HG02981 (cell line): ENCODE measurements around the gene FLACC1.
"Not testable (repeated sequence)": the region's sequence is repeated elsewhere in the genome, so short reads cannot be mapped to it uniquely, and the experiment has no call there.

Source experiments
- ATAC-seq: cut with Tn5 transposase; IDR thresholded peaks from one replicate; pipeline ENCODE4 v1.9.1; 2021; ENCODE audit warnings: mild to moderate bottlenecking, moderate library complexity; ENCODE audit not compliant: unreplicated experiment

The FLACC1 gene

GRCh38 chr2:201357221-201357620 lies at the start of gene FLACC1:
Gene FLACC1 (minus strand): TSS chr2:201357345. CDS start chr2:201351404, 5,941 bp downstream.
- ATAC-seq, result no peak

- ATAC-seq, result no peak
Measured at GRCh38 chr2:201406077-201406662, 49.0 kb upstream of the FLACC1 start.

- no peak for ATAC-seq
Measured at GRCh38 chr2:201404699-201405280, 47.6 kb upstream of the FLACC1 start.

- no peak for ATAC-seq
Measured at GRCh38 chr2:201403880-201404279, 46.7 kb upstream of the FLACC1 start.

- no peak for ATAC-seq
Measured at GRCh38 chr2:201402651-201403562, 45.8 kb upstream of the FLACC1 start.

- no peak for ATAC-seq
Measured at GRCh38 chr2:201401815-201402214, 44.7 kb upstream of the FLACC1 start.

- no peak for ATAC-seq
Measured at GRCh38 chr2:201396595-201396994, 39.5 kb upstream of the FLACC1 start.

- no peak for ATAC-seq
Measured at GRCh38 chr2:201383136-201383535, 26.0 kb upstream of the FLACC1 start.

GRCh38 chr2:201378496-201379397 lies 21.6 kb upstream of the FLACC1 start:
- ATAC-seq, result no peak

- ATAC-seq, result no peak
Measured at GRCh38 chr2:201377218-201377617, 20.1 kb upstream of the FLACC1 start.

- ATAC-seq, result no peak
Measured at GRCh38 chr2:201369775-201370174, 12.6 kb upstream of the FLACC1 start.

GRCh38 chr2:201369318-201369717 lies 12.2 kb upstream of the FLACC1 start:
- ATAC-seq, result not testable (repeated sequence)

- no peak for ATAC-seq
Measured at GRCh38 chr2:201366146-201366545, 9.0 kb upstream of the FLACC1 start.

- ATAC-seq, result peak; percentile 50
Measured at GRCh38 chr2:201363857-201364560, 6.9 kb upstream of the FLACC1 start.

GRCh38 chr2:201362396-201362795 lies 5.3 kb upstream of the FLACC1 start:
- ATAC-seq, result no peak

- ATAC-seq, result no peak
Measured at GRCh38 chr2:201361078-201361733, 4.1 kb upstream of the FLACC1 start.

- ATAC-seq, result no peak
Measured at GRCh38 chr2:201360256-201360655, 3.1 kb upstream of the FLACC1 start.

- no peak for ATAC-seq
Measured at GRCh38 chr2:201358684-201359083, 1.5 kb upstream of the FLACC1 start.

GRCh38 chr2:201353116-201353515 lies 4.0 kb downstream of the FLACC1 start:
- ATAC-seq, result no peak

GRCh38 chr2:201350879-201351278 lies 6.3 kb downstream of the FLACC1 start:
- no peak for ATAC-seq
